ENCODE data around the gene FTH1.

The FTH1 gene

GRCh38 chr11:61948505-61948904, 18.9 kb downstream of the FTH1 start:
- no peak for DNase-seq

GRCh38 chr11:61947486-61948210, 19.8 kb downstream of the FTH1 start:
- DNase-seq = peak; percentile 72

- DNase-seq = no peak
Measured at GRCh38 chr11:61946894-61947293, 20.5 kb downstream of the FTH1 start.

GRCh38 chr11:61945191-61945590, 22.2 kb downstream of the FTH1 start:
- DNase-seq = no peak

- DNase-seq = no peak
Measured at GRCh38 chr11:61940466-61940865, 27.0 kb downstream of the FTH1 start.

- no peak for DNase-seq
Measured at GRCh38 chr11:61935861-61936260, 31.6 kb downstream of the FTH1 start.

- no peak for DNase-seq
Measured at GRCh38 chr11:61930933-61931332, 36.5 kb downstream of the FTH1 start.

GRCh38 chr11:61928606-61929005, 38.8 kb downstream of the FTH1 start:
- DNase-seq = no peak

- DNase-seq = no peak
Measured at GRCh38 chr11:61927501-61927900, 39.9 kb downstream of the FTH1 start.

GRCh38 chr11:61926235-61926634, 41.2 kb downstream of the FTH1 start:
- no peak for DNase-seq

- no peak for DNase-seq
Measured at GRCh38 chr11:61925736-61926135, 41.7 kb downstream of the FTH1 start.

- DNase-seq = no peak
Measured at GRCh38 chr11:61924064-61924455, 43.4 kb downstream of the FTH1 start.

GRCh38 chr11:61923166-61924063, 44.0 kb downstream of the FTH1 start:
- no peak for DNase-seq

- no peak for DNase-seq
Measured at GRCh38 chr11:61922539-61922938, 44.9 kb downstream of the FTH1 start.

- DNase-seq = no peak
Measured at GRCh38 chr11:61921446-61921845, 46.0 kb downstream of the FTH1 start.

GRCh38 chr11:61919705-61920631, 47.5 kb downstream of the FTH1 start:
- DNase-seq = no peak

- DNase-seq = no peak
Measured at GRCh38 chr11:61918938-61919704, 48.3 kb downstream of the FTH1 start.

- DNase-seq = no peak
Measured at GRCh38 chr11:61918251-61918937, 49.0 kb downstream of the FTH1 start.

- no peak for DNase-seq
Measured at GRCh38 chr11:61917334-61918109, 49.9 kb downstream of the FTH1 start, which contains the start of gene RAB3IL1. TSS of gene RAB3IL1 (minus strand) at chr11:61917566. CDS start at chr11:61917367, 199 bp downstream.

- no peak for DNase-seq
Measured at GRCh38 chr11:61916737-61917333, 50.6 kb downstream of the FTH1 start.
